SU-DHL-6 (cell line): ENCODE results near the gene PLAC8L1.

Experiments
- H2AFZ ChIP-seq: fragments of 200-600 bp; sonication (generic); 2 replicates; pipeline ENCODE4 v1.6.1; 2014; ENCODE audit warnings: low read depth, mild to moderate bottlenecking, moderate library complexity, mixed read lengths, antibody characterized with exemption, low read length; ENCODE audit not compliant: severe bottlenecking
- H3F3A ChIP-seq: fragments of 200-600 bp; shearing (Covaris generic); 2 replicates; pipeline ENCODE4 v1.6.0; 2016; ENCODE audit warnings: antibody characterized with exemption, mild to moderate bottlenecking; ENCODE audit not compliant: insufficient read depth
- H3K27ac ChIP-seq: fragments of 200-600 bp; sonication (generic); 2 replicates; pipeline ENCODE4 v1.5.1; 2016; ENCODE audit warnings: low read depth, mild to moderate bottlenecking, low read length, moderate library complexity, mixed read lengths
- H3K27me3 ChIP-seq: fragments of 200-600 bp; sonication (generic), shearing (Covaris generic); 2 replicates; pipeline ENCODE4 v1.6.0; 2014; ENCODE audit warnings: mild to moderate bottlenecking, low read length
- H3K36me3 ChIP-seq: fragments of 200-600 bp; sonication (generic); 2 replicates; pipeline ENCODE4 v1.6.1; 2014; ENCODE audit warnings: mild to moderate bottlenecking, low read length, mixed read lengths
- H3K4me2 ChIP-seq: fragments of 300-600, 200-600 bp; shearing (Covaris generic), sonication (generic); 2 replicates; pipeline ENCODE4 v1.6.0; 2014; ENCODE audit warnings: low read length, low read depth, mild to moderate bottlenecking; ENCODE audit not compliant: poor library complexity, severe bottlenecking
- H3K4me3 ChIP-seq: fragments of 200-600 bp; sonication (generic); 2 replicates; pipeline ENCODE4 v1.5.1; 2014; ENCODE audit warnings: antibody characterized with exemption, low read length, mild to moderate bottlenecking, mixed read lengths; ENCODE audit not compliant: insufficient read depth, poor library complexity, severe bottlenecking
- H3K79me2 ChIP-seq: fragments of 200-600 bp; sonication (generic); 2 replicates; pipeline ENCODE4 v1.6.1; 2014; ENCODE audit warnings: mild to moderate bottlenecking, low read length, moderate library complexity; ENCODE audit not compliant: insufficient read depth
- H3K9ac ChIP-seq: fragments of 200-600 bp; sonication (generic); 2 replicates; pipeline ENCODE4 v1.7.0; 2014; ENCODE audit warnings: mild to moderate bottlenecking, low read length
- H3K9me2 ChIP-seq: fragments of 200-600 bp; sonication (generic); replicated peaks from 2 replicates; pipeline ENCODE4 v1.6.1; 2014; ENCODE audit warnings: low read length; ENCODE audit not compliant: insufficient read depth
- H3K9me3 ChIP-seq: fragments of 200-600 bp; sonication (generic); 2 replicates; pipeline ENCODE4 v1.6.1; 2014; ENCODE audit warnings: low read length, mixed read lengths; ENCODE audit not compliant: insufficient read depth
- H4K20me1 ChIP-seq: fragments of 200-600 bp; sonication (generic); 2 replicates; pipeline ENCODE4 v1.6.1; 2014; ENCODE audit warnings: low read depth, mild to moderate bottlenecking, antibody characterized with exemption, low read length, moderate library complexity, mixed read lengths
- CTCF ChIP-seq: fragments of 200-600 bp; sonication (generic); IDR thresholded peaks from one replicate; pipeline ENCODE4 v1.5.1; 2017; ENCODE audit warnings: antibody characterized with exemption, mild to moderate bottlenecking, low read length, moderate library complexity; ENCODE audit not compliant: insufficient read depth, poor library complexity, severe bottlenecking
- EZH2phosphoT487 ChIP-seq: fragments of 200-600 bp; sonication (generic), shearing (Covaris generic); conservative IDR thresholded peaks from 2 replicates; pipeline ENCODE4 v1.6.1; 2018; ENCODE audit warnings: mild to moderate bottlenecking, antibody characterized with exemption, low read length, moderate library complexity, mixed read lengths

PLAC8L1 gene

GRCh38 chr5:146048994-146049703, 56.2 kb downstream of the PLAC8L1 start:
- Histone ChIP-seq H3K36me3 (no peaks in the 10 kb centered on the region), H4K20me1 (no peaks in the 10 kb centered on the region), H3K9me3 (no peaks in the 10 kb centered on the region), H3K79me2 (no peaks in the 10 kb centered on the region), H3K4me2 (no peak overlapping the region), H3K4me3 (no peak overlapping the region), H3K9me2 (no peaks in the 10 kb centered on the region), H2AFZ (no peak overlapping the region), H3K9ac (no peak overlapping the region), H3F3A (no peaks in the 10 kb centered on the region), H3K27me3 (no peaks in the 10 kb centered on the region), H3K27ac (no peak overlapping the region)
- TF ChIP-seq EZH2phosphoT487 (no peak), CTCF (no peak)

GRCh38 chr5:146047396-146047795, 58.0 kb downstream of the PLAC8L1 start:
- Histone ChIP-seq H3K4me3 (no peak overlapping the region), H3K9me3 (no peaks in the 10 kb centered on the region), H3K9me2 (no peaks in the 10 kb centered on the region), H3K9ac (no peak overlapping the region), H4K20me1 (no peaks in the 10 kb centered on the region), H3F3A (no peaks in the 10 kb centered on the region), H3K36me3 (no peaks in the 10 kb centered on the region), H3K27ac (no peak overlapping the region), H3K4me2 (no peak overlapping the region), H2AFZ (no peak overlapping the region), H3K27me3 (no peaks in the 10 kb centered on the region), H3K79me2 (no peaks in the 10 kb centered on the region)
- TF ChIP-seq EZH2phosphoT487 (no peak), CTCF (no peak)

- Histone ChIP-seq H2AFZ (no peak overlapping the region), H3K27ac (no peak overlapping the region), H3K27me3 (no peaks in the 10 kb centered on the region), H3K9me2 (no peaks in the 10 kb centered on the region), H3K4me2 (no peak overlapping the region), H4K20me1 (no peaks in the 10 kb centered on the region), H3K4me3 (no peak overlapping the region), H3F3A (no peaks in the 10 kb centered on the region), H3K36me3 (no peaks in the 10 kb centered on the region), H3K9ac (no peak overlapping the region), H3K79me2 (no peaks in the 10 kb centered on the region), H3K9me3 (no peaks in the 10 kb centered on the region)
- TF ChIP-seq CTCF: no peak
- no peak for TF ChIP-seq EZH2phosphoT487
Measured at GRCh38 chr5:146043722-146044121, 61.7 kb downstream of the PLAC8L1 start.
